ENCODE results near the gene PPP2R2C.

The PPP2R2C gene

DNA sequence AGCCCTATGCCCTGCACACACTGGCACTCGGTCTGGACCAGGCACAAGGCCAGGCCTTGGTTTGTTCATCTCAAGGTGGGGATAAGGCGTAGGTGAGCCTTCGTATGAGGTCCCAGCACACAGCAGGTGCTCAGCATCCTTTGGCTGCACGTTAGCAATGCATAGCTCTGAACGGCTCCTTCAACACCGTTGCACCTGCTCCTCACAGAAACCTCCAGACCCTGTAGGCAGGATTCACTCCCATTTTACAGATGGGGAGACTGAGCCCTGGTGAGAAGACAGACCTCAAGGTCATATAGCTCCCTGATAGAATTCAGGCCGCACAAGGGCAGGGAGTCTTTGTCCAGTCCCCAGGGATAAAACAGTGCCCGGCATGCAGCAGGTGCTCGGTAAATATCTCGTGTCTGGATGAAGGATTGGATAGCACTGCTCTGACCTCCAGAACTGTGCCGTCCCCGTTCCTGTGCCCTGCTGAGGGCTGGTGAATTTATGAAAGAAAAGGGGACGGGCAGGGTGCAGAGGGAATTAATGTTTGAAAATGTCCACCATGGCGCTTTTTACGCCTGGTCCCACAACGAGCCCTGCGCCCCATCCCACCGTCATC lies 2.4 kb downstream of the PPP2R2C start:
- no peak for DNase-seq (ENCODE audit: low read depth in 2 of 2)

GRCh38 chr4:6469144-6469543 lies 3.3 kb downstream of the PPP2R2C start:
- DNase-seq (ENCODE audit: low read depth in 2 of 2), result no peak

- DNase-seq (ENCODE audit: low read depth in 2 of 2), result no peak
These were observed 4.0 kb downstream of the PPP2R2C start for GRCh38 chr4:6468376-6468775.

DNA sequence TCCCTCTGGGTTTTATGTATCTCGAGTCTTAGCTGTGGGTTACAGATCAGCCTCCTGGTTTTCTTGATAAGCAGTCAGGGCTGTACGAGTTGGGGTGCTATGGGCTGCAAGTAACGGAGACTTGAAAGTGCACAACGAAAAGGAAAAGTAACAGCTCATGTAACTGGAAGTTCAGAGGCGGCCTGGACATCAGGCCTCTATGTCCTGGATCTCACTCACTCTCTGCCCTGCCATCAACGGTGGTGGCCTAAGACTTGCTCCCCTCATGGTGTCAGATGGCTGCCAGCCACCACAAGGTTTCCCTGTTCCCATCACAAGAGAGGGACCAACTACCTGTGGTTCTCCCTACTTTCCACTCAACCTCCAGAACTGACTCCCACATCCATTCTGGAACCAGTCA lies 4.8 kb downstream of the PPP2R2C start:
- DNase-seq (ENCODE audit: low read depth in 2 of 2), result no peak

DNA sequence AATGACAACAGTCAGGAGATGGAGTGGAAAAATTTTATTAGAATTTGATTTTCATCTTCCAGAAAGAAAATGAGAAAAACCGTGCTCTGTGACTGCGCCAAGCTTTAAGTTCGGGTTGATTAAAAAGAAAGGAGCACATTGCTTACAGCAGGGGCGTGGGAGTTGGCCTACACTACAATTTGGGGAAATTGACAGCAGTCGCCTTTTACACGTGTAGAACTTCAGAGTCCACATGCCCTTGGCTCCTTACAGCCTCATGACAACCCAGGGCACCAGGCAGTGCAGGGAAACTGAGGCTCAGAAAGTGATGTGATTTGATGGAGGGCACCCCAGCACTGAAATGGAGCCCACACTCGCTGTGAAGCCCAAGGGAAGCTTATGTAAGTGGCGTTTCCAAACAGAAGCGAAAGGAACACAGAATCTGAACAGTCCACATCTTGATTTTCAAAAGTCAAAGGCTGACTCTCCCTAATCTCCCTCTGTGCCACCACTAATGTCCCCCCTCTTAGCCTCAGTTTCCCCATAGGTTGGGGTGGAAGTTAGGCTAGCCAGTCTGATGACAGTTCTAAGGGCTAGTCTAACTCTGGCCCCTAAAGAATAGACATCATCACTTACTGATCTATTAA lies 5.5 kb downstream of the PPP2R2C start:
- DNase-seq (ENCODE audit: low read depth in 2 of 2), result no peak

- DNase-seq (ENCODE audit: low read depth in 2 of 2), result no peak
These were observed 6.5 kb downstream of the PPP2R2C start for GRCh38 chr4:6465955-6466354.

GRCh38 chr4:6464842-6465588 lies 7.4 kb downstream of the PPP2R2C start:
- DNase-seq (ENCODE audit: low read depth in 2 of 2), result no peak

DNA sequence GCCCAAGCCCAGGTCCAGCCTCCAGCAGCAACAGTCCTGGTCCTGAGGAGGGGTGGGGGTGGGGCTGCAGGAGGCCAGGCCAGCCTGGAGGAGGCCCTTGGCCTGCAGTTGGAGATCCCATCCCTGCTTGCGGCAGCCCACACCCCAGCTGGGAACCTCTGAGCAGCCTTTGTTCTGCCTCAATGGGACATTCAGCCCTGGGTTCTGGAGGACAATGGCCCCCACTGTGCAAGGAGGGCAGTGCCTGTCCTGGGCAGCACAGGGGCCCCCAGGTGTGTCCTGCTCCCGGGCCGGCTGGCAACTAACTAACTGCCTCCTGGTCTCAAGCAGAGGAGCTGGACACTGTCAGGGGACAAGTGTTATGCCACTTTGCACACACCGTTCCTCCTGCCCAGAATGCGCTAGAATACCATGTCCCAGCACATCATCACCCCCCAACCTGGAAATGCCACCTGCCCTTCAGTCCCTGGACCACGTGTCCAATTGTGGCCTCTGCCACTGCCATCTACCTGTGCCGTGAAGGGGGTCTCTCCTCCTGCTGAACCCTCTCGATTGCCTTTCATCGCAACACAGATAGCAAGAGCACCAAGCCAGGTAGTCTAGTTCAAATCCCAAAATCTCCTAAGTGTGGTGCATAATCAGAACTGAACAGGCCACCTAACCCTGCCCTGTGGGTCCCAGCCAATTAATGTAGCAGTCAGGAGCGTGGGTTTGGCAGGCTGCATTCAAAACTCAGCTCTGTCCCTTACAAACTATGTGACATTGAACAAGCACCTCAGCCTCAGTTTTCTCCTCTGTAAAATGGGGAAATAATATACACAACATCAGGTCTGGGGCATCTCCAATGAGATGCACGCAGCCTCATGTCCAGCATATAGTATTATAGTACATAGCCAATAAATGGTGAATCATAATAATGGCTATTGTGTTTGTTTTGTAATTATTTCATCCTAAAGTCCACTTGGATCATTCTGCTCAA lies 8.8 kb downstream of the PPP2R2C start:
- no peak for DNase-seq (ENCODE audit: low read depth in 2 of 2)

- DNase-seq (ENCODE audit: low read depth in 2 of 2), result no peak
These were observed 10.9 kb downstream of the PPP2R2C start for GRCh38 chr4:6461301-6462165.

DNA sequence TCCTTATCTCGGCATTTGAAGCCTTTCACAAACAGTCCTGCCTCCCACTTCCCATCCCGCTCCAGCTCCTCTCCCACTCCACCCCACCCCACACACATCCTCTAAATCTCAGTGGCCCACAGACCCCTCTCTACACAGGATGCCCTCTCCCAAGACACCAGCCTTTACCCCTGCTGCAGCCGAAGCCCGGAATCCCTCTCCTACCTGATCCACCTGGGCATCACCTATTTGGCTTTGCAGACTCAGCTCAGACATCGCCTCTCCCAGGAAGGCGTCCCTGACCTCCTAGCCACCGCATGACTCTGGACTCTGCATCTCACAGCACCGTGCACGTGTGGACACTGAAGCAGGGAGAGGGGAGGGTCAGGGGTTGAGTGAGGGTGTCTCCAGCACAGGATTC lies 11.5 kb downstream of the PPP2R2C start:
- no peak for DNase-seq (ENCODE audit: low read depth in 2 of 2)

GRCh38 chr4:6458528-6458927 lies 13.9 kb downstream of the PPP2R2C start:
- DNase-seq (ENCODE audit: low read depth in 2 of 2), result no peak

- no peak for DNase-seq (ENCODE audit: low read depth in 2 of 2)
These were observed 16.0 kb downstream of the PPP2R2C start for GRCh38 chr4:6456450-6456849.

- no peak for DNase-seq (ENCODE audit: low read depth in 2 of 2)
These were observed 18.1 kb downstream of the PPP2R2C start for GRCh38 chr4:6454112-6454910.

DNA sequence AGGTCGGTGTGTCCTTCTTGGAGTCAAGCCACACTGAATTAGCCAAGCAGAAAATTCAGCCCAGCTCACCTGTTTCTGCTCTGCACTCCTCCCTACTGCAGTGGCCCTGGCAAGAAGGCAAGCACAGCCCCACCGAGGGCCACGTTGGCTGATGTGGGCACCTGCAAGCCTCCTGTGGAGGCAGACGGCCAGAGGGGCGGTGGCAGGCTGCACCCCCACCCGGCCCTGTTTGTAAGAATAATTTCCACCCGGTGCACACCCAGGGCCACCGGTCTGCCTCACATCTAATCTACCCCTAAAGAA lies 18.8 kb downstream of the PPP2R2C start:
- no peak for DNase-seq (ENCODE audit: low read depth in 2 of 2)

DNA sequence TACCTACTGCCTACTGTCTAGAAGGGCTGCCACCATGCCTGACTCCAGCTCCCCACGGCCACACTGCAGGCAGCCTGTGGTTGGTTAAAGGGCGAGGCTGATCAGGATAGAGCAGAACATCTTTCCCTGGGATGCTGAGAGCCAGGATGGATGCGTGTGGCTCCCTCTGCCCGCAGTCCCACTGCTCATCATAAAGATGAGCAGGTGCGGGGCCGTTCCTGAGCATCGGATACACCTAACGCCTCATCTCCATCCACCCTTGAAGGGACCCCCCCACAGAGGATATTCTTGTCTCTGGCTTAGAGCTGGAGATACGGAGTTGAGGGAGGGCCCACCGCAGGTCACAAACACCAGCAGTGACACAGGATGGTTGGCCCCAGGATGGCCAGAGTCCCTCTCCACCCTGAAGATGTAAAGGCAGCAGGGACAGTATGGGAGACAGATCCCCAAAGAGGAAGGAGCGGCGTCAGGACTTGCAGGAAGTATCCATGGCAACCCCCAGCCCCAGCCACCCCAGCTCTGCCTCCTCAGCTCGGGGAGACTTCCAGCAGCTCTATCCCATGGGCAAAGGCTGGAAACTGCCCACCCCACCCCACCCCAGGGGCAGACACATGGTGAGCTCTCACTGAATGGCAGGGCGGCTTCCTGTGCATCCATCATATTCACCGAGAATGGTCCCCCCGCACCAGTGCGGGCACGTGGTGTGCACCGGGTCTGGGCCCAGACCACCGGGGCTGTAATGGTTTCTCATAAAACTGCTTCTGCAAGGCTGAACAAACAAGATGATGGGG lies 19.3 kb downstream of the PPP2R2C start:
- no peak for DNase-seq (ENCODE audit: low read depth in 2 of 2)

- DNase-seq (ENCODE audit: low read depth in 2 of 2), result no peak
These were observed 20.1 kb downstream of the PPP2R2C start for GRCh38 chr4:6452116-6452896.

- no peak for DNase-seq (ENCODE audit: low read depth in 2 of 2)
These were observed 21.1 kb downstream of the PPP2R2C start for GRCh38 chr4:6451309-6451708.

DNA sequence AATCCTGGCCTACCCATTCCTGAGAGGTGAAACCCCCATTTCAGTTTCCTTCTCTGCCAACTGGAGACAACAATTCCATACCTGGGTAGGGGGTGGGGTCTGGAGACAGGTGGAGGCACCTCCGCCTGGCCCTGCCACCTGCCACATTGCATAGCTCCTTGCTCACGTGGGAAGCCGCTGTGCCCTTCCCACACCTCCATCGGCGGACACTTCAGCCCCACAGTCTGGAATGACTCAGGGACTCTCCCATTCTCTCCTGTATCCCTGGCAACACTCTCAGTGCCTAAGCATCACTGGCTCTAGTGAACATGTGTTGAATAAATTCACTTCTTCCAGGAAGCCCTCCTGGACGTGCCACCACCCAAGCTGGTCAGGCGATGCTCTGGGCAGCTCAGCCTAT lies 21.7 kb downstream of the PPP2R2C start:
- DNase-seq (ENCODE audit: low read depth in 2 of 2), result no peak
